Measurements from ENCODE around the gene EDRF1. TPM values are rescaled to one million over a fixed set of nuclear protein-coding genes. Genes with fewer than 3 reads are reported as not detected.

Gene EDRF1
- total and polyA plus RNA-seq, 2 of the 13 experiments (the other 11 are each of a cell fraction or from before 2014, with no cell fraction given), result 16.9 to 26.7 TPM

- TF ChIP-seq ZBTB33 (CRISPR knock-in tag; IDR thresholded peaks at IDR 0.05) (peak; percentile 76; the same call in 1 of the 2 replicates), FOXM1 (CRISPR knock-in tag; IDR thresholded peaks at IDR 0.05) (no peak), ZNF768 (CRISPR knock-in tag; IDR thresholded peaks at IDR 0.05) (peak; percentile 29; the same call in 1 of the 2 replicates), HNF4A (CRISPR knock-in tag; IDR thresholded peaks at IDR 0.05) (peak; percentile 76), ZNF253 (CRISPR knock-in tag; IDR thresholded peaks at IDR 0.05; ENCODE audit: borderline replicate concordance) (0 out of 2 replicates have a peak, but pooled peaks have one; percentile 75), ZNF160 (CRISPR knock-in tag; IDR thresholded peaks at IDR 0.05) (no peak; the same call in 1 of the 2 replicates), TCF12 (IDR thresholded peaks at IDR 0.05) (no peak), TCF12 (CRISPR knock-in tag; IDR thresholded peaks at IDR 0.05) (no peak; the same call in 1 of the 2 replicates), ZNF558 (CRISPR knock-in tag; IDR thresholded peaks at IDR 0.05; ENCODE audit: borderline replicate concordance) (peak; percentile 27; the same call in 1 of the 2 replicates), RORA (CRISPR knock-in tag; IDR thresholded peaks at IDR 0.05) (no peak), TGIF2 (CRISPR knock-in tag; IDR thresholded peaks at IDR 0.05) (peak; percentile 85; the same call in 1 of the 2 replicates), ZNF512 (CRISPR knock-in tag; IDR thresholded peaks at IDR 0.05) (0 out of 2 replicates have a peak, but pooled peaks have one; percentile 68), MLLT10 (CRISPR knock-in tag; IDR thresholded peaks at IDR 0.05) (no peak), TMF1 (CRISPR knock-in tag; IDR thresholded peaks at IDR 0.05; ENCODE audit: low read depth) (no peak), ZNF326 (CRISPR knock-in tag; IDR thresholded peaks at IDR 0.05; ENCODE audit: borderline replicate concordance) (no peak), NPAS2 (CRISPR knock-in tag; IDR thresholded peaks at IDR 0.05; ENCODE audit: borderline replicate concordance) (no peak), TOE1 (CRISPR knock-in tag; IDR thresholded peaks at IDR 0.05) (no peak), MYNN (CRISPR knock-in tag; IDR thresholded peaks at IDR 0.05; ENCODE audit: low read depth) (0 out of 2 replicates have a peak, but pooled peaks have one; percentile 26), ZNF775 (CRISPR knock-in tag; IDR thresholded peaks at IDR 0.05; ENCODE audit: borderline replicate concordance) (no peak), PBX2 (CRISPR knock-in tag; IDR thresholded peaks at IDR 0.05) (no peak), RXRA (CRISPR knock-in tag; IDR thresholded peaks at IDR 0.05) (peak; percentile 98), ZNF138 (CRISPR knock-in tag; IDR thresholded peaks at IDR 0.05; ENCODE audit: low read depth) (no peak), ZNF747 (CRISPR knock-in tag; IDR thresholded peaks at IDR 0.05; ENCODE audit: borderline replicate concordance) (no peak; the same call in 1 of the 2 replicates), ZFYVE20 (CRISPR knock-in tag; IDR thresholded peaks at IDR 0.05; ENCODE audit: borderline replicate concordance, low read depth) (no peak), ZNF251 (CRISPR knock-in tag; IDR thresholded peaks at IDR 0.05) (no peak), KDM2A (CRISPR knock-in tag; IDR thresholded peaks at IDR 0.05; ENCODE audit: borderline replicate concordance, low read depth) (peak; percentile 76)
Observed at GRCh38 chr10:125792342-125793300, 73.1 kb downstream of the EDRF1 start (continued).

Data from HepG2 (cell line).